DMS79 treated with DMSO at 0.1 percent for 48 hours (cell line): ENCODE results near the gene SLC30A3.

Experiments used
- DNase-seq: peaks from one replicate; lab custom pipeline; 2025; lab: John Stamatoyannopoulos, UW

The SLC30A3 gene

DNA sequence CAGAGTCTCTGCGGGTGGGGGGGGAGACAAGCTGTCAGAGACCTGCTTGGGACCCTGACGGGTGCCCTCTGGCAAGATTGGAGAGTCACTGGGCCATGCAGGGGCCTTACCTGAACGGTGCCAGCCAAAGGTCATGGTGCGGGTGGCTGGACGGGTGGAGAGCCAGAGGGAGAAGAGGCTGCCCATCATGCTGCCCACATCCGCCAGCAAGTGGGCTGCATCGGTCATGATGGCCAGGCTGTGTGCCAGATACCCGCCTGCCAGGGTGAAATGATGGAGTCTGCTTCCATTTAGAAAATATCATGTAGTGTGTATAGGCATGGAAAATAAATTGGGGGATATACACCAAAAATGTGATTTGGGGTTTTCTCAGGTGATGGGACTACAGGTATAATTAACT, 4.8 kb downstream of the SLC30A3 start:
- DNase-seq = no peak

DNA sequence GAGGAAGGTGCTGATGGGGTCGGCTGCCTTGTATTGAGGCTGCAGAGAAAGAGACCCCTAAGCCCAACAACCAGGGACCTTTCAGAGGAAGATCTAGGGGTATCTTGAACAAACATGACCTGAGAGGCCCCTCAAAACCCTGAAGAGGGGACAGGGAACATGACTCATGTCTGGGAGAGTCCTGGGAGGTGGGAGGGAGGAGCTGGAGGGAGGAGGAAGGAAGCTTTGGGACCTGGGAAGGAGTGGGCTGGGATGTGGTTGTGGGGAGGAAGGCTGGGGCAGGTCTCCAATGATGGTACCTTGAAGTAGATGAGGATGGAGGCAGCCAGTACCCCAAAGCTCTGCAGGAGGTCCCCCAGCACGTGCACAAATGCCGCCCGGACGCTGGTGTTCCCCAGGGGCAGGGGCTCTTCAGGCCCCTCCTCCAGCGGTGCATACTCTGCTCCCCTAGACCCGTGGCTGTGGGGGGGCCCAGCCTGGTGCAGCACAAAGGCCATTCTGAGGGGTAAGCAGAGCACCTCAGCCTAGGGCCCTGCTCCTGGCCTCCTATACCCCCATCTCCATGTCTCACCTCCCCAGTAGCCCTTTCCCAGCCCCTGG, 5.9 kb downstream of the SLC30A3 start:
- DNase-seq = no peak

GRCh38 chr2:27255660-27256059, 7.2 kb downstream of the SLC30A3 start:
- no peak for DNase-seq

DNA sequence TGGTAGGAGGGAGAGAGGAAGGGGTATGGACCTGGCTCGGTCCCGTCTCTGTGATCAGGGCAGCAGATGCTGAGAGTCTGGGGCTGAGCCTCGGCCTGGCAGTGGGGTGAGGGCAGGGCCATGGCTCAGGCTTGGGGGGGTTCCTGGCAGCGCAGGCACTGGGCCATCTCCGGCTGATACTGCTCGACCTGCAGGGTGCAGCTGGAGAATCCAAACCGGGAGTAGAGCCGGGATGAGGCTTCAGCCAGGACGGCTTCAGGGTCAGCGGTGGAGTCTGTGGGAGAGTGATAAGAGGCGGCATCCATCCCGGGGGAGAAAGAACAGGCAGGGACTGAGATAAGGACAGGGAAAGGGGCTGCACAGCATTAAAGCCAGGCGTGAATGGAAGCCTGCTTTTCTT, 7.7 kb downstream of the SLC30A3 start:
- no peak for DNase-seq

GRCh38 chr2:27251766-27252165, 11.1 kb downstream of the SLC30A3 start:
- DNase-seq = no peak

DNA sequence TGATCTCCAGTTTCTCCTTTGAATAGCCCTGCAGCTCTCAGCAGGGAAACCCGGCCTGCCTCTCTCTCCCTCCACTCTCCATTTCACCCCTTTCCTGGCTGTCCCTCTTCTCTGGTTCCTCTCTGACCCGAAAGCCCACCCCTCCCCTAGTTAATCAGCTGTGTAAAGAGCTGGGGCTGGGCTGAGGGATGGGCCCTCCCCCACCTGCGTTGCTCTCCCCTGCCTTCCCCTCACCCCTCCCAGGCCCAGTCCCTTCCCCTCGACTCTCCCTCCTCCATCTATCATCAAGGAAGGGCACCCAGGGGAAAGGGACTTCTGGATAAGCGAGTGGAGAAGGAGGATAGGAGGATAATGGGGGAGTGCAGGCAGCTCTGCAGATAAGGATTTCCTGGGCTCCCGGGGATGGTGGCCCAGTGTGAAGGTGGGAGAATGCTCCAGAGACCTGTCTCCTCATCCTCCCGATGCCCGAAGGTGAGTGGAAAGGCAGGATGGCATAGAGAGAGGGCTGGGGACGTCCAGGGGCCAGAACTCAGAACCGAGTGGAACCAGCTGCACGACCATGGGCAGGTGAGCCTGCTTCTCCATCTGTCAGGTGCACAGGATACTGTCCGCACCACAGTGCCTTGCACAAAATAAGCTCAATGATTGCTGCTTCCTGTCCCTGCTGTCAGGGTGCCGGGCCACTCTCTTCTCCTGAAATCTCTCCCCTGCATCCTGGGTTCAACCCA, 12.0 kb downstream of the SLC30A3 start:
- no peak for DNase-seq

DNA sequence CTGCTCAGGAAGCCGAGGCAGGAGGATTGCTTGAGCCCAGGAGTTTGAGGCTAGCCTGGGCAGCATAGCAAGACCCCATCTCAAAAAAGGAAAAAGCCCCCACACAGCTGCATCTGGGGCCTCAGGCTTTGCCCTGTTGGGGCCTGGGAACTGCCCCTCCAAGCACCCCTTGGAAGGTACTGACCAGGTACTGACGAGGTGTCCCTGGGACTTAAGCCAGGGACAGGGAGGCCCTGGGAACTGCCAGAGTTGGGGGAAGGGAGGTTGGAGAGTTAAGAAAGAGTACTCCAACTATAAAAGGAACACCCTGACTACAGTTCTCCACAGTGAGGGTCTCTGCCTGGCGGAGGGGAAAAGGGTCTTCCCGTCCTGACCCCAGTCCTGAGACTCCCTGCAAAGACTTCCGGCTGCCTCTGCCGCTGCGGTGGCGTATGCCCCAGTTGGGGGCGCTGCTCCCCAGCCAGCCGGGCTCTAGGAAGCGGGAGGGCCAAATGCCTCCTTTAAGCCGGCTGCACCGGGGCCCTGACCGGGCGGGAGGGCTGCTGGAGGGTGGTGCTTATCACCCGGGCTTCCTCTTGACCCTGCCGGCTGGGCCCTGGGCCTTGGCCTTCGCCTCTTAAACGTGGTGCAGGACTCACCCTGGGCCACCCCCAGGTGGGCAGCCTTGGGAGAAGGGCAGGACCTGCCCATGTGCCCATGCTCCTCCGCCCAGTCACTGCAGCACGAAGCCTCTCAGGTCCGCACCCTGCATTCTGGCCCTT, 12.8 kb downstream of the SLC30A3 start:
- no peak for DNase-seq

GRCh38 chr2:27249159-27249890, 13.5 kb downstream of the SLC30A3 start:
- no peak for DNase-seq

- no peak for DNase-seq
Measured at GRCh38 chr2:27247893-27248292, 15.0 kb downstream of the SLC30A3 start.

DNA sequence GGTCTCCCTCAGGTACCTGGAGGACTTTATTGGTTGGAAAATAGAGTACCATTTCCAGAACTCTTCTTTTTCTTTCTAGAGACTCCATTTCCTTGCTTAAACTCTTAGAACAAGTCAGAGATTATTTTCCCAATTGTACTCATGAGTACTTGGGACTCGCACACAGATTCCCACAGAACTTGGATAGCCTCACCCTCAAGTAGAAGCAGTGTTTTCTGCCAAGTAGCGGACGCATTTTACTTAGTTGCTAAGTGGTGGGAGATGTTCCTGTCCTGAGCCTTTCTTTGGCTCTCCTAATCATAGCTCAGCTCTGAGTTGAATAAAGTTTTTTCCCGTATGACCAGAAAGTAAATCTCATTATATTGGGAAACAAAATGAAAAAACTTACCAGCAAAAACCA, 17.2 kb downstream of the SLC30A3 start:
- DNase-seq = no peak

DNA sequence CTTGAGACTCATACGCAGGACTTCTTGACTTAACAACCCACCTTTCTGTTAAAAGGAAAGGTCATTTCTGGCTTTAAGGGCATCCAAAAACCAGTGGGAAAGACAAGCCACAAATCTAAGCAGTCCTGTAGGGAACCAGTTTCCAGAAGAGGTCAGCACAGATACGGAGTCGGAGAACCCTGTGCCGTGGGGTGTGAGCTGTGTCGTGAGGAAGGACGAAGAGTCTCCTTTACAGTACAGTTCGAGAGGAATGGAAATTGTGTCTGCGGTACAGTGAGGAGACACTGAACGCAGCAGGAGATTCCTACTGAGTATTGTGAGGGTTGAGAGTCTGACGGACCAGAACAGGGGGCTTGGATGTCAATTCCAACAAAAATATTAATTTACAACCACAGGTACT, 17.7 kb downstream of the SLC30A3 start:
- DNase-seq = no peak

DNA sequence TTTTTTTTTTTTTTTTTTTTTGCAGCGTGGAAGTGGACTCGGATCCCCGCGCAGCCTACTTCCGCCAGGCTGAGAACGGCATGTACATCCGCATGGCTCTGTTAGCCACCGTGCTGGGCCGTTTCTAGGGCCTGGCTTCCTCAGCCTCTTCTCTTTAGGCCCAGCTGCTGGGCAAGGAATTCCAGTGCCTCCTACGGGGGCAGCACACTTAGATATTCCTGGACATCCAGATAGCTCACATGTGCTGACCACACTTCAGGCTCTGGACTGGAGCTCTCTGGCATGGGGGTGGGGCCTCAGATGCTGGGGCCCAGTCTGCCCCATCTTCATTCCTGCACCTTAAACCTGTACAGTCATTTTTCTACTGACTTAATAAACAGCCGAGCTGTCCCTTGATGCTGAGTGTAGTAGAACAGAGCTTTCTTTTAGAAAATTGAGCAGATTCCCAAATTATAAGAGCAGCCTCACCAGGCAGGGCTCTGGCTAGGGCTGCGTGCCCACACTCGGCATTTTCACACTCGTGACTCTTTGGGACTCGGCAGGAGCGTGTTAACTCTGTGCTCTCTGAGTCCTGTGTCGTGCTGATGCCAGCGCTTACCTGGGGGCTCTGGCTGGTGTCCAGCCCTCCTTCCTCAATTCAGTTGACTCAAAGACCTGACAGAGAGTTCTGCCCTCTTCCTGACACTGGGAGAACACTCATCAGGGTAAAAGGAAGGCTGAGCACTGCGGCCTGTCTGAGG, 19.3 kb downstream of the SLC30A3 start:
- no peak for DNase-seq

GRCh38 chr2:27242614-27242951, 20.3 kb downstream of the SLC30A3 start:
- no peak for DNase-seq

GRCh38 chr2:27241761-27242613, 20.9 kb downstream of the SLC30A3 start:
- no peak for DNase-seq

DNA sequence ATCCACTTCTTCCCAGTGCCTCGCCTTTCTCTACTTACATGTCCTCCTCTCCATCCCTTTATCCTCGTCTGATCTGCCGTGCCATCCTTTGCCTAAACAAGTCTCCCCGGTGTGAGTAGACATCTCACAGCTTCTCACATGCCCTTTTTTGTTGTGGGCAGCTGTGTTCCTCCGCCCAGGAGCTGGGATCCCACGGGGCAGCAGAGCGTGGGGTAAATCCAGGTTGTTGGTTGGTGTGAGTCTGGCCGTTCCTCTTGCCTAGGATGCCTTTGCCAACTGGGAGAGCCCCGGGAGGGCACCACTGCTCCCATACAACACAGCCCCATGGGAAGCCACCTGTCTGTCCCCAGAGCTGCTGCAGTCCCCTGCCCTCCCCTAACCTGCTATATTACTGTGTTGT, 22.4 kb downstream of the SLC30A3 start:
- DNase-seq = no peak

DNA sequence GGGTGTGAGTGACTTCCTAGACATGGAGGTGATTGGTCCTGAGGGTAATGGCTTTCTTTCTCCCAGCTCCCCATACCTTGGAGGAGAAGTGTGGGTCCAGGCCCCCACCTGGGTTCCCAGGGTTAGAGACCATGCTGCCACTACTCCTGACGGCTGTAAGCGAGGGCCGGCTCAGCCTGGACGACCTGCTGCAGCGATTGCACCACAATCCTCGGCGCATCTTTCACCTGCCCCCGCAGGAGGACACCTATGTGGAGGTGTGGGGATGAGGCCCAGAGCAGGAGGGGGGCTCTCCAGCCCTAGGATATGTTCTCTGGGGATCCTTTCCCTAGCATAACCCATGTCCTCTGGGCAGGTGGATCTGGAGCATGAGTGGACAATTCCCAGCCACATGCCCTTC, 23.9 kb downstream of the SLC30A3 start:
- no peak for DNase-seq

GRCh38 chr2:27237341-27237945, 25.4 kb downstream of the SLC30A3 start:
- no peak for DNase-seq

- DNase-seq = no peak
Measured at GRCh38 chr2:27236626-27237025, 26.2 kb downstream of the SLC30A3 start.

- DNase-seq = no peak
Measured at GRCh38 chr2:27236136-27236535, 26.7 kb downstream of the SLC30A3 start.

DNA sequence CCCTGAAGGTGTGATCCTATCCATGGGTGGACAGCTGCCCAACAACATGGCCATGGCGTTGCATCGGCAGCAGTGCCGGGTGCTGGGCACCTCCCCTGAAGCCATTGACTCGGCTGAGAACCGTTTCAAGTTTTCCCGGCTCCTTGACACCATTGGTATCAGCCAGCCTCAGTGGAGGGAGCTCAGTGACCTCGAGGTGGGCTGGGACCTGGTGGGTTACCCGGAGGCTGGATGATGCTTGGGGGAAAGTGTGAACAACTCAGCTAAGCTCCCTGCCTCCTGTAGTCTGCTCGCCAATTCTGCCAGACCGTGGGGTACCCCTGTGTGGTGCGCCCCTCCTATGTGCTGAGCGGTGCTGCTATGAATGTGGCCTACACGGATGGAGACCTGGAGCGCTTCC, 29.5 kb downstream of the SLC30A3 start:
- no peak for DNase-seq

DNA sequence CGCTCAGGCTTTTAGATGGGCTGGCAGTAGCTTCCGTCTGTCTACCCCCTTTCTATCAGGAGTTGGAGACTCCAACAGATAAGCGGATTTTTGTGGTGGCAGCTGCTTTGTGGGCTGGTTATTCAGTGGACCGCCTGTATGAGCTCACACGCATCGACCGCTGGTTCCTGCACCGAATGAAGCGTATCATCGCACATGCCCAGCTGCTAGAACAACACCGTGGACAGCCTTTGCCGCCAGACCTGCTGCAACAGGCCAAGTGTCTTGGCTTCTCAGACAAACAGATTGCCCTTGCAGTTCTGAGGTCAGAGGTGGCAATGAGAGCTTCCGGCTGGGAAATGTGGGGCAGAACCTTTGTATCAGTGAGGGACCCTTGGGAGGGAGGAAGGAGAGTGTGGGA, 30.9 kb downstream of the SLC30A3 start:
- no peak for DNase-seq
